ENCODE data around the gene PLXNA2.

- TF ChIP-seq EZH2phosphoT487 (IDR thresholded peaks at IDR 0.05; ENCODE audit: insufficient read depth, low read depth) (no peak), EZH2 (IDR thresholded peaks at IDR 0.05; ENCODE audit: insufficient read depth, poor library complexity, severe bottlenecking) (no peak)
Observed at GRCh38 chr1:208209896-208210589, 34.1 kb downstream of the PLXNA2 start.
